Gastrocnemius medialis (tissue), 4 donors: ENCODE data around the gene TAX1BP1.

Experiments used
- CTCF ChIP-seq, 5 experiments: fragments of 450-650 bp in 3 of 5; fragments of 200-600 bp in 2 of 5; sonication (generic) in 2 of 5; IDR thresholded peaks in 4 of 5; conservative IDR thresholded peaks in 1 of 5; 1 replicate in 4 of 5; 2 replicates in 1 of 5; pipeline ENCODE4 v1.5.1; 2016 to 2019; ENCODE audit warnings: antibody characterized with exemption in 5 of 5, mild to moderate bottlenecking in 3 of 5, moderate library complexity in 3 of 5
- POLR2A ChIP-seq, 2 donors: fragments of 450-650 bp; IDR thresholded peaks; one replicate each; pipeline ENCODE4 v1.6.1; 2017; ENCODE audit warnings: antibody characterized with exemption in 2 of 2, mild to moderate bottlenecking in 2 of 2, moderate library complexity in 2 of 2

- TF ChIP-seq CTCF (IDR thresholded peaks at IDR 0.05 in 4 of 5, conservative IDR thresholded peaks at IDR 0.05 in 1 of 5) (no peak), POLR2A (IDR thresholded peaks at IDR 0.05) (no peak)
Measured at GRCh38 chr7:27763983-27764508, 24.1 kb downstream of the TAX1BP1 start.
